Measurements from ENCODE around the gene CCDC85C.
A peak's percentile ranks its signal among the peaks of the same experiment; 100 is the strongest.

CCDC85C gene

DNA sequence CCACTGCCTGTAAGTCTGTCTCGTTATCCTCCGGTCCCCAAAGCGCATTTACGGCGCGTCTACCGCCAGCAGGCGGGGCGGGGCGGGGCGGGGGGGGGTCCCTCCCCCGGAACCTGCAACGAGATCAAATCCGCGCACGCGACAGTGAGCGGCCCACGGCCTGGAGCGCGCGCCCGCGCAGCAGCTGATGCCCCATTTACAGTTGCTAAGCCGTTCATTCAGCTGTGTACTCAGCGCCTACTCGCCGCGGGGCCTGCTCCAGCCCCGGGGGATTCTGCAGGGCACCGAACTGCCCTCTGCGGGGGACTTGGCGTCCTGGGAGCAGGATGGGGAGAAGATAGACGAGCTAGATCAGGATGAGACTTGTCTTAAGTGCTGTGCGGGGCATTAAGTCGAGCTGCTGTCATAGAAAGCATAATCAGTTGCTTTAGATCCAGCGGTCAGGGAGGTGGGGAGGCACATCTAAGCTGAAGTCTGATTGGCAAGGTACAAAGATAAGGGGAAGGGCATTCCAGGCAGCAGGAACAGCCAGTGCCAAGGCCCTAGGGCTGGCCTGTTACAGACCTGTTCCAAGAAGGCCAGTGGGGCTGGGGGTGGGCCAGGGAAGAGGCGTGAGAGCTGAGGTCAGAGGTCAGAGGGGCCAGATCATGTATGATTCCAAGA, 1.4 kb upstream of the CCDC85C start:
- no peak for DNase-seq (ENCODE audit: low read depth)

DNA sequence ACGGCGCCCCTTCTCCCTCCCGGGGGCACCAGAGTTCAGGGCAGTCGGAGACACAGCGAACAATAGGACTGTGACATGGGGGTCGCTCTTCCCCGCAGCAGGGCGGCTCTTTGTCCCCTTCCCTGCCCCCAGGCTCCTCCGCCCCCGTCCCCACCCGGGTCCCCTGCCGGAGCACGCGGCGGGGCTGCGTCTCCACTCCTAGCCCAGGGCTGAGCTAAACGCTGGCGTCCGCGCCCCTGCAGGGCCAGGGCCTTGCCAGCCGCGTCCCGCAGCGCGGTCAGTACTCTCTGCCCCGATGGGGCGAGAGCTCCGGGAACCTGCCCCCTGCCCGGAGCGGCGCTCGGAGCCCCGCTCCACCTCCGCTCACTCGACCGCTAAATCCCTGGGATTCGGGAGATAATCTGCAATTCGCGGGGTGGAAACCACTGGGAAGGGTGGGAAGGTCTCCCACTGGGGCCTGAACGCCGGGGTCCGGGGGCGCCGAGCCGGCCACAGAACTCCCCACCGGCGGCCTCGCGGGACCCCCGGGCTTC, 825 bp upstream of the CCDC85C start:
- no peak for DNase-seq (ENCODE audit: low read depth)

DNA sequence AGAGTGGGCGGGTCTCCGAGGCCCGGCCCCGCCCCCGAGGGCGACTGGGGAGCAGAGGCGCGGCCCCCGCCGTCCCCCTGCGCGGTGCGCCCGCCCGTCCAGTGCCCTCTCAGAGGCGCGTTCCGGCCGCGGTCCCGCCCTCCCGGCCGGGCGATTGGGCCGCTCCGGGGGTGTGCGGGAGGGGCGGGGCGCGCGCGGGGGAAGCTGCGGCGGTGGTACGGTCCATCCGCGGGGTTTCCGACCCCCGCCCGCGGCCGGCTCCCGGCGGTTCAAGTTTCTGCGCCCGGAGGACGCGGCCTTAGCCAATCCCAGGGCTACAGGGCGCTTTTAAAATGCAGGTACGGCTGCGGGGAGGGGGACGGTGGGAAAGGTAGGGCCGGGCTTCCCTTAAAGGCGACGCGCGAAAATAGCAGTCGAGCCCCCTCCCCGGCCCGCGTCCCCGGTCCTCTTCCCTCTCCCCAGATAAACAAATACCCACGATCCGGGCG, 315 bp upstream of the CCDC85C start:
- DNase-seq (ENCODE audit: low read depth), result peak; percentile 90

DNA sequence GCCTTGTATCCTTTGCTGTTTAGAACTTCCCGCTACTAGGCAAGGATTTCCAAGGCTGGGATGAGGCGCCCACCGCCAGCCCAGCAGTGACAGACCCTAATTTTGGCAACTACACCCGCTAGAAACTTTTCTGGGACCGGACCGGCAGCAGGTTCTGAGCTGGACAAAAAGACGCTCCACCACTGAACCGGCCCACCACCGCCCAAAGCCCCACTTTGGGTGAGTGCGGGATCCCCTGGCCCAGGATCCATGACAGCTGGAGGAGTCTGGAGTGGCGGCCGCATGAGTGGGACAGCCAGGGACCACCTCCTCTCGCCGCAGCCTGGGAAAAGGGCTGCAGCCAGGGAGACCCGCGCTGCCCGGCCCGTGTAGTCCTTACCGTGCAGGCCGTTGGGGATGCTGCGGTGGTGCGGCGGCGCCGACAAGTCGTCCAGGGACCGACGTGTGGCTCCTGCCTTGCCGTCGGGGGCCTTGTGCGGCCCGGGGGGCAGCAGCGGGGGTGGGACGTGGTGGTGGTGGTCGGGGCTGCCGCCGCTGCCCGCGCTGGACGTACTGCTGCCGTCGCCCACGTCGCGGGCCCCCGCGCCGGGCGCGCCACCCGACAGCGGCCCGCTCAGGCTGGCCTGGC, 1.1 kb downstream of the CCDC85C start:
- DNase-seq (ENCODE audit: low read depth), result no peak

DNA sequence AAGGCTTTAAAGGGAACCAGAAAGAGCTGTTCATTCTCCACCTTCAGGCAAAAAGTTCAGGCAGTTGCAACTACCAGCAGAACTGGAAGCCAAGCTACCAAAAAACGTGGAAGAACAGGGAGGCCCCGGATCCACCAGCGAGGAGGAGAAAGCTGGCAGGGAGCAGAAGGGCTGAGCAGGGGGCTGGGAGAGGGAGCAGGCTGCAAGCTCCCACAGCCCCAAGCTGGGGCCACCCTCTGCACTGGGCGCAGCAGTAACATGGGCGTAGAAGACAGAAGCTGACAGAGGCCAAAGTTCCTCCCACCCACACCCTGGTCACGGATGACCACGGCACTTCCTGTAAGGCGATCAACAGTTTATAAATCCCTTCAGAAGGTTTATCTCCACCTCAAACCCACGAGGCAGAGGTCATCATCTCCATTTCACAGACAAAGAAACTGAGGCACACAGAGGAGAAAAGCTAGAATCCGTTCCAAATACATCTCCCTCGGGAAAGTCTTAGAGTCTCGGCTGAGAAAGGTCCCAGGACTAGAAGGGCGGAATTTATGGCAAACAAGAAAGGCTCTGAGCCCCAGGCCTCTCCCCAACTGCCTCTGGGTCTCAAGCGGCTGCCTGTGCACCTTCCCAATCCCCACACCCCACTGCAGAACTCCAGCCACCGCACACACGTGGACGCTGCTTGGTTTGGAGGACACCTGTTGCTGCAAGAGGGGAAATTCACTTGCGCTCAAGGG, 1.8 kb downstream of the CCDC85C start:
- DNase-seq (ENCODE audit: low read depth), result no peak

DNA sequence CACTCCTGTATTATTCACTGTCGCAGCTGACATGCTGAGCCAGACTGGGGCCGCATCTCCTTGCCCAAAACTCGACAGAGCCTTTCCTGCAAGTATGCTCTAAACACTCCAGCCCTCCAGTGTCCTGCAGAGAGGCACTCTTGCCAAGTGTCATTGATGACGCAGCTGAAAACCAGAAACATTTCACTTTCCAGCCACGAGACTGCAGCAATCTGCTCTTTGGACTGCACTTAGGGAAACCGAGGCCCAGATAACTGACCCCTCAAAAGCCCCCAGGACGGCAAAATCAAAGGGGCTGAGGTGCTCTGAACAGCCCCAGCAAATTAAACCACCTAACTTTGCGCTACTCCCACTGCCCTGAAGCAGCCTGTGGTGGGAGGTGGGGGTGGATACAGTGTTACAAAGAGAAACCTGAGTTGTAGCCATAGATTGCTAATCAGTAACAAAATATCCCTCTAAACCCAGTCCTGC, 2.6 kb downstream of the CCDC85C start:
- no peak for DNase-seq (ENCODE audit: low read depth)

DNA sequence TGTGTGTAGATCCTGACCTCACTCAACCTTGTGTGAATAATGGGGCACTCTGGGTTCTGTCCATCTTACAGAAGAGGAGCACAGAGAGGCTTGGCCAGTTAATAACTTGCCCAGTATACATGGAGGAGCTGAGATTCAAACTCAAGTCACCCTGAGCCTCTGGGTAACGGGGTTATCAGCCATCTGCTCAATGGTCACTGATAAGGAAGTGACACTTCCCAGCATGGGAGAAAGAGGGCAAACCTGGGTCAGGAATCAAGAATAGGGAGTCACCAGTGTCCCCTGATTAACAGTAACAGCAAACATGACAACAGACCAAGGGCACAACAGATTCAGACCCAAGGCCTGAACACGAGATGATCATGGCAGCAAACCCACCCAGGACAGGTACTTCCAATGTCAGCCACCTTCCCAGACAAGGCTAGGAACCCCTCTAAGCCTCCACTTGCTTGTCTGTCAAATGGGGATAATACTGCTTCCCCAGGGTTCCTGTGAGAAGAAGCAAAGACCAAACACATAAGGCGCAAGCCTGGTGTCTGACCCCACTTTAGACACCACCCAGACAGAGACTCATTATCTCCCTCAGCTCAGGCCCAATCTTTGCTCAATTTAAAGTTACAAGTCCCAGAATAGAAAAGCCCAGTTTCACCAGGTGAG, 3.6 kb downstream of the CCDC85C start:
- DNase-seq (ENCODE audit: low read depth), result no peak

DNA sequence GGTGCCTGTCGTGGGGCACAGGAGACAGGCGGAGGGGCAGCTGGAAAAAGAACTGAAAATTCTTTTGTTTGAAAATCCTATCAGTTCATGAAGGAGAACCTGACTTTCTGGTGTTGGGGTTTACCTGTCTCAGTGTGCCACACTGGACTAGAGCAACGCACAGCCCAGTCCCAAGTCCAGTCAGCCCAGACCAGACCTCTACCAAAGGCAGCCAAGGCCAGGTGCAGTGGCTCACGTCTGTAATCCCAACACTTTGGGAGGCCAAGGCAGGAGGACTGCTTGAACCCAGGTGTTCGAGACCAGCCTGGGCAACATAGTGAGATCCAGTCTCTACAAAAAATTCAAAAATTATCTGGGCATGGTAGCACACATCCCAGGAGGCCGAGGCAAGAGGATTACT, 4.6 kb downstream of the CCDC85C start:
- DNase-seq (ENCODE audit: low read depth), result no peak

DNA sequence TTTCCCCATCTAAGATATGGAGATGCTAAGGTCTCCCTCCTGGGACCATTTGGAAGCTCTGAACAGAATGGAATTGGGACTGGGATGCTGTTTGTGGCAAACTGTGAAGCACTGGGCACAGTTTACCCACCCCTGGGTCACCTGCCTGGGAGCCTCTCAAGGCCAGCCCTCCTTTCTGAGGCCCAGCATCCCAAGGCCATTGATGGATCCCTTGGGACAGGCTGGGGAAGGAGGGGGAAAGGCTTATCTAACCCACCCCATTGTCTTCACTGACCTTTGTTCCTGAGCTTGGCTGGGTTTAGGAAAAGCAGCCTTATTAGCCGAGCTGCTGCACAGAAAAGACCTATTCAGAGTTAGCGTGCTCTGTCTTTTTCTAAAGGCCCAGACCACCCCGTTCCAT, 5.2 kb downstream of the CCDC85C start:
- DNase-seq (ENCODE audit: low read depth), result no peak

DNA sequence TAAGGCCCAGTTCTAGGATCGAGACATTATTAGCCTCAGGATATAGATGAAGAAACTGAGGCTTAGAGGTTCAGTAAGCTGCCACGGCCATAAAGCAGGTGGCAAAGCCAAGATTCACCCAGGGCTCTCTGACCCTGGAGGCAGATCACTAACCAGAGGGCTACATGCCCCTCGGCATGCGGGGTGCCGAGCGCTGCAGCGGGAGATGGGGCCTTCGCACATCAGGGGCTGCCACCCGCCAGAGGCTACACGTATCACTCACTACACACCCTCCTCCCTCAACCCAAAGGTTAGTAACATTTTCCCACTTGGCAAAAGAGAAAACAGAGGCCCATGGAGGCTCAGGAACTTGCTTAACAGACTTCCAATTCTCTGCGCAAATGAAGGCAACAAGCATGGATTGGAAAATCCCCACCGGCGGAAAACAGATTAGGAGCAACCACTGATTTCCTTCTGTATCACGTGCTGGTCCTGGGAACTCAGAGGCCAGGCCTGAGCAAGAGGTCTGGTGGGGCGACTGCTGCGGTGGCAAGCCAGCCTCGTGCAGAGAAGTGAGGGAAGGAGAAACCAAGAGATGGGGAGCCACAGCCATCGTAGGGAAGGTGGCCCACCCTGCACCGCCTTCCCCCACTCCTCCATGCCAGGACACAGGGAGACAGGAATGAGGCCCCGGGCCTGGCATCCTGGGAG, 6.0 kb downstream of the CCDC85C start:
- no peak for DNase-seq (ENCODE audit: low read depth)

DNA sequence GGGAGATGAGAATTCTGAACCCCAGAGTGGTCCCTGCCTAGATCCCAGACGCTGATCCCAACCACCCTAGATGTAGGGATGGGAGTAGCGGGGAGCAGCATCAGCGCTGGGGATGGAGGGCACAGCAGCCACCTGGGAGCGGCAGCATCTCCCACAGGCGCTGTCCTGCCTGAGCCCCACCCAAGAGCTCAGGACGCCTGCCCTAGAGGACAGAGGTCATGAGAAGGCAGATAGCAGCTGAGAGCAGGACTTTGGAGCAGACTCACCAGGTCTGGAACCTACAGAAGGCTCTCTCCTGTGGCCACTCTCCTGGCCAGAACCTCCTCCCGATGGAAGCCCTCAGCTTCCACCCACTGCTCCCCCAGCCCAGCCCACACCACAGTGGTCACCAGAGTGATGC, 7.2 kb downstream of the CCDC85C start:
- DNase-seq (ENCODE audit: low read depth), result no peak

DNA sequence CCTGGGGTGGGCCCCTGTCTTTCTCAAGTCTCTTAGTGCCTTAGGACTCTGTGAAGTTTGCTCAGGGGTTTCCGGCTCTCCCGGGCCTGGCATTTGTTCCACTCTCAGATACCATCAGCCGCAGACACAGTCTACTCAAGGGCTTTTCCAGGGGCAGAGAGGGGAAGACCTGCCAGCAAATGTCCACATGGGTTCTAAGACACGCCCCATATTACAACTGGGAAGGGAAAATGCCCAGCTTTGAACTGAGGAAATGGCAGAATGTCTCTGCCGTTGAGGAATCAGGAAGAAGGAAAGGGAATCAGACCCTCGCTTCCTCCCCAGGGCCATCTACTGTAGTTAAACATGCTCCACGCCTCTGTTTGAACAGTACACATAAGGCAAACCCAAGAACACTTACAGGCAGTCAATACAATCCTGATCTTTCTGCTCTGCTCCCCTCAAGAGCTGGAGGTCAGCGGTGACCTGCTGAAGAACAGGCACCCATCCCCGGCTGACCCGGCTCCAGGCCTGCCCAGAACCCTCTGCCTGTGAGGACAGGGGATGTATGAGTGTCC, 7.9 kb downstream of the CCDC85C start:
- no peak for DNase-seq (ENCODE audit: low read depth)

DNA sequence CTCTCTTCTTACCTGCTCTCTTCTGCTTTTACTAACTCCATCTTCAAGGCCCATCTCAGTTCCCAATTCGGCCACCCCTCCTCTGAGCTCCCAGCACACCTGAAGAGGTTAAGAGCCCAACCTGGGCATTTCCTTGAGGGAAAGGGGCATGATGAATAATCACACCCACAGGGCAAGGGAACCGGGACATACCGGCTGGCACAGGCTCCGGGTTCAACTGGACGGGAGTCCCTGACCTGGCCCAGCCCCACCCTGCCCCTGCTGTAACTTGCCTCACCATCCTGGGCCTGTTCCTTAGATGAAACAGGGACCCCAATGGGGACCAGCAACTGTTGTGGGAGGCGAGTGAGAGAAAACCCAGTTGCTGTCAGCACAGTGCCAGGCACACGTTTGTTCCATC, 8.5 kb downstream of the CCDC85C start:
- DNase-seq (ENCODE audit: low read depth), result no peak

DNA sequence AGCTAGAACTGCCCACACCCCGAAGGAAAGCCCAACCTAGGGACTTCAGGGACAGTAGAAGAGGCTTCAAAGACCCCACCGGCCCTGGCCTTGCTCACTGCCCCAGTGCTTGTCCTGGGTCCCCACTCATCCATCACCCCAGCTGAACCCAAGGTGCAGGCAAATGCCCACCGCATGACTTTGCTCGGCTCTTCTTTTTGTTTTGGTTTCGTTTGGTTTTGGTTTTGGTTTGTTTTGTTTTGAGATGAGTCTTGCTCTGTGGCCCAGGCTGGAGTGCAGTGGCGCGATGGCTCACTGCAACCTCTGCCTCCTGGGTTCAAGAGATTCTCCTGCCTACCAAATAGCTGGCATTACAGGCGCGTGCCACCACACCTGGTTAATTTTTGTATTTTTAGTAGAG, 9.0 kb downstream of the CCDC85C start:
- no peak for DNase-seq (ENCODE audit: low read depth)

DNA sequence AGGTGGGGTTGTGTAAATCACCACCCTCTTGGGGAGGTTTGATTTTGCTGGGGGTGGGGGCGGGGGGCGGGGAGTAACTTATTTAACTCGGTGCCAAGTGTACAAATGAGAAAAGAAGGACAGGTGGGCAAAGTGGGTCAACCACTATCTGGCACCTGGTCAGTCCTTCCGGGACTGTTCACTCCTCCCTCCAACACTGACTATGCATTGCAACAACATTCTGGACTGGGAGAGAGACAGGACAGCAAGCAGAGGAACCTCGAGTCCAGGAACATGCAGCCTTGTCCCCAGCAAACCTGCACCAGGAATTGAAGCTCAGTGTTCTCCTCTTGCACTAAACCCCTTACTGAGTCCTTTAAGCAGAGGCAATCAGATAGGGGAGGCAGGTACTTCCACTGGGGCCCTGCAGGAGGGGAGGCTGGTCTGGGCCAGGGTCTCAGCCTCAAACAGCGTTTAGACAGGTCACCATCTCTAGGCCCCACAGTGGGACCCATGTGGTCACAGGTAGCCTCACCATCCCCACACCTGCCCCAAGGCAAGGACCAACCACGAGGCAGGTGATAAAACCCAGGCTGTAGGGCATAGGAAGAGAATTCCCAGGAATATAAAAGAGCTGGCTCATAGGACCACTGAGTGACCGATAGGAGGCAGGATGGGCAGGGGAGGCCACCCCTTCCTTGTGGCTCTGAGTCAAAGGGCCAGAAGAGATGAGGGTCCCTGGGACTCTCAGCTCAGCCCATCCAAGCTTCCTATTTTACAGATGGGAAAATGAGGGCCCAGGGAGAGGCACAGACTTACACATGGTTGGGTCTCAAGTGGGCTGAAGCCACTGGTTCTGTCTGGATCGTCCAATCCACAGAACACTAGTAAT, 9.8 kb downstream of the CCDC85C start:
- DNase-seq (ENCODE audit: low read depth), result no peak

DNA sequence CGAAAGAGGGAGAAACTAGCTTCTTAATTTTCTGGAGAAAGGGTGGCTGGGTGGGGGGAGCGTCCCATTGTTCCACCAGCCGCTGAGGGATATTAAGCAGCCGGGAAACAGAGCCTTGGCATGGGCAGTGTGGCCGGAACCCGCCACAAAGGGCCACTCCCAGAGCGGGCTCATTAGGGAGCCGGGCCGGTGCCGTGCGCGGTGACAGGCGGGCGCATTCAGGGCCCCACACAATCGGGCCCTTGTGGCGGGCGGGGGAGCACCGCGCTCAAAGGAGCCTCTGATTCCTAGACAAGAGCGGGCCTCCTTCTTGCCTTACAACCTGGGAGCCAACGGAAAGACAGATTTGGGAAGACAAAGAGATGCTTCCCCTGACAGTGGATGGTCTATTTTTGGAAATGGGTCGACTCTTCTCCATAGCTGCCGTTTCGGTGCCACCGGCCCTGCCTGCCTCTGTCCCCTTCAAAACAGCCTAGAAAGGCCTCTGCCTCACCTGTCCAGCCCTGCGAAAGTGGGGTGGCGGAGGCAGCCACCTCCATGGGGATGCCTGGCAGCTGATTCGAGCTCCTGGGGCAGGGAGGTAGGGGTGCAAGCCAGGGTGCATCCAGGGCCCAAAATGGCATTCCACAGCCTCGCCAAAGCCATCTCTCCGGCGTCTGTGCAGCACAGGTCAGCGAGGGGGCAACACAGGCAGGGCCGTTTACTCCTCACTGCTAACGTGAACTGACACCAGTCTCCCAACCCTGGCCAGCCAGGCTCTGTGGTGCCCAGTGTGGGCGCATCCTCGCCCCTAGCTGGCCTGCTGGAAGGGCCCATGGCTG, 10.9 kb downstream of the CCDC85C start:
- no peak for DNase-seq (ENCODE audit: low read depth)

DNA sequence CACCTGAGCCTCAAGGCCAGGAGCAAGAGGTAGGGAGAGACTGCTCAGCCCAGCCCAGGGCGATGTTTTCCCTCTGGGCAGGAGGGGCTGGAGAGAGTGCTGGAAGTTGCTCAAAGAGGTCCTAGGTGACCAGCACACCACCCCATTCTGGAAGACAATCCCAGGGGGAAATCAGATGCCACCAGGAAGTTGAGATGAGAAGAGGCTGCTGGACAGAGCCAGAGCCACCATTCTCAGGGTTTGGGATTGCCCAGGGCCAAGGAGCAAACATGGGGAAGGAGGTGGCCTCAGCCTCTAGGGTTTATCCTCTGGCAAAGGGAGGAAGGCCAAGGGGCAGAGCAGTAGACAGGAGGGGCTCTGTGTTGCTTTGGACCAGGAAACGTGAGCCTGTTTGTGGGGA, 11.6 kb downstream of the CCDC85C start:
- DNase-seq (ENCODE audit: low read depth), result no peak

DNA sequence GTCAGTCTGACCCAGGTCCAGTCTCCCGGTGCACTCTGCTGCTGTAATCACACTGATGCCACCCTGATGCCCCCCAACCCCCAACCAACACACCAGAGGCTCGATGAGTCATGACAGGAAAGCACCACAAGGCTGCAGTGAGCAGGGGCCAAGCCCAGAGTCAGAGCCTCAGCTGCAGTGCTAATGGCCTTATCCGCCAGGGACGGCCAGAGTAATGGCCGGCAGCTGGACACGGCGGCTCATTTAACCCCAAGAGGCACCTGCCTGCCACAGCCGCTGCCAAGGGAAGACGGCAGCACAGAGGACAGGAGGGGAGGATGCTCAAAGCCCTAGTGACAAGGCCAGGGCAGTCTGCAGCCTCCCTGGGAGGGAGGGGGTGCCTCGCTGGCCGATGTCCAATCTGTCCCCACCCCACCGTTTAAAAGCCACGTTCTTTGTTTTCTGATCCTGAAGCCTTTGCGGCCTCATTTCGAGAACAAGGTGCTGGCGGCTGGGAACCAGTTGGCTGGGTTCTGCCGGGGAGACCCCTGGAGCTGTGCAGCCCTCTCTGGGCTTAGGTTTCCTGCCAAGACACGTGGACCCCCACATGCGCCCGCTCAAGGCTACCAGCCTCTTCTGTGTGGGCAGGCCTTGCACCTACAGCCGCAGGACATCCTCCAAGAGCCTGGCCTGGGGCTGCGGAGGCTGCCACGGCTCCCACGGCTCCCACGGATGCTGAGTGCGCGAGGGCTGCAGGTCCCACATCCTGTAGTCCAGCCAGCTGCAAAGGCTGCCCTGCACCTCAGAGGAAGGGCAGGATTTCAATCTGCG, 13.1 kb downstream of the CCDC85C start:
- no peak for DNase-seq (ENCODE audit: low read depth)
